K562 (cell line): ENCODE results near the gene ZFP30. TPM values are rescaled to one million over a fixed set of nuclear protein-coding genes. Genes with fewer than 3 reads are reported as not detected.

ENCODE experiments used
- ATAC-seq: fragments of 200-7000 bp; cut with Tn5 transposase; 3 replicates; pipeline ENCODE4 v1.9.1; 2020; ENCODE audit warnings: moderate library complexity
- BruUV-seq: library from RNA; stranded (reverse); fragments of 400-500 nt; replicated peaks from 2 replicates; lab custom pipeline; 2021; lab: Mats Ljungman, UMichigan
- CTCF ChIA-PET: fragments of 300-600 bp; formaldehyde crosslinking; extraction: SDS; loops from one replicate; lab custom pipeline; 2021; ENCODE audit warnings: low intra/inter-chr PET ratio; lab: Yijun Ruan, JAX
- POLR2A ChIA-PET: fragments of 300-600, 350-650 bp; sonication (Branson Sonifier 250); formaldehyde crosslinking; extraction: SDS; loops from one replicate; lab custom pipeline; 2021; ENCODE audit warnings: antibody characterized with exemption, inconsistent platforms; lab: Yijun Ruan, JAX
- DNase-seq, 4 experiments: peaks; one replicate each; pipeline versions ENCODE4 v3.0.0 to v3.0.0-alpha.2; 2011 to 2018; ENCODE audit warnings: low spot score in 3 of 4, mixed read lengths in 3 of 4; ENCODE audit errors: extremely low read depth in 1 of 4
- FAIRE-seq: peaks from 2 replicates; lab custom pipeline; 2011; peaks lifted over from hg19 to GRCh38; lab: Jason Lieb, UNC
- H2AFZ ChIP-seq: 2 replicates; pipeline ENCODE4 v1.6.0; 2011; ENCODE audit warnings: low read depth, low read length, control low read depth, inconsistent platforms
- H3K27ac ChIP-seq: fragments of 200-600 bp; 3 replicates; pipeline ENCODE4 v1.8.0; 2011; ENCODE audit warnings: low read depth, mild to moderate bottlenecking, control low read depth, inconsistent platforms, low read length, moderate library complexity, mixed read lengths; ENCODE audit errors: extremely low read depth
- H3K27me3 ChIP-seq, 2 experiments: fragments of 300-600 bp in 1 of 2; 2 replicates in 1 of 2; 3 replicates in 1 of 2; pipeline versions ENCODE4 v1.6.0 to v1.8.0; 2011; ENCODE audit warnings: inconsistent platforms in 2 of 2, low read length in 2 of 2, mild to moderate bottlenecking in 1 of 2, mixed read lengths in 1 of 2, moderate library complexity in 1 of 2; ENCODE audit not compliant: control insufficient read depth in 2 of 2, insufficient read depth in 2 of 2
- H3K36me3 ChIP-seq: fragments of 300-600 bp; 3 replicates; pipeline ENCODE4 v1.8.0; 2011; ENCODE audit warnings: mild to moderate bottlenecking, low read length, inconsistent platforms; ENCODE audit not compliant: control insufficient read depth, insufficient read depth
- H3K4me1 ChIP-seq, 2 experiments: fragments of 200-600 bp in 1 of 2; replicated peaks in 1 of 2; 2 replicates in 1 of 2; 3 replicates in 1 of 2; pipeline versions ENCODE4 v1.5.1 to v1.8.0; 2011; ENCODE audit warnings: inconsistent platforms in 2 of 2, low read length in 2 of 2, mild to moderate bottlenecking in 1 of 2, mixed read lengths in 1 of 2, moderate library complexity in 1 of 2; ENCODE audit not compliant: control insufficient read depth in 2 of 2, insufficient read depth in 2 of 2
- H3K4me2 ChIP-seq: 2 replicates; pipeline ENCODE4 v1.6.1; 2011; ENCODE audit warnings: low read length, control low read depth, inconsistent platforms, mixed read lengths; ENCODE audit not compliant: insufficient read depth
- H3K4me3 ChIP-seq: fragments of 200-600 bp; sonication (generic), shearing (Covaris generic); 2 replicates; pipeline ENCODE4 v1.5.1; 2016; ENCODE audit warnings: control low read depth, inconsistent platforms
- H3K79me2 ChIP-seq: fragments of 200-600 bp; 3 replicates; pipeline ENCODE4 v1.8.0; 2011; ENCODE audit warnings: low read length, inconsistent platforms; ENCODE audit not compliant: control insufficient read depth, insufficient read depth
- H3K9ac ChIP-seq, 2 experiments: 2 replicates each; pipeline versions ENCODE4 v1.6.0 to v1.6.1; 2011; ENCODE audit warnings: low read depth in 2 of 2, low read length in 2 of 2, control low read depth in 1 of 2, inconsistent platforms in 1 of 2, mild to moderate bottlenecking in 1 of 2, mixed read lengths in 1 of 2; ENCODE audit not compliant: insufficient read depth in 1 of 2
- H3K9me1 ChIP-seq: one replicate; pipeline ENCODE4 v1.6.0; 2011; ENCODE audit warnings: inconsistent platforms, mild to moderate bottlenecking, low read length, moderate library complexity; ENCODE audit not compliant: control insufficient read depth, insufficient read depth
- H3K9me3 ChIP-seq: replicated peaks from 2 replicates; pipeline ENCODE4 v1.5.1; 2011; ENCODE audit warnings: low read depth, low read length, inconsistent platforms; ENCODE audit not compliant: control insufficient read depth, insufficient read depth
- H4K20me1 ChIP-seq: replicated peaks from 2 replicates; pipeline ENCODE4 v1.6.1; 2011; ENCODE audit warnings: low read length, inconsistent platforms, mixed read lengths; ENCODE audit not compliant: control insufficient read depth, insufficient read depth
- E2F8 ChIP-seq: fragments of 450-650 bp; IDR thresholded peaks from 2 replicates; pipeline ENCODE4 v1.7.1; 2018; ENCODE audit warnings: mild to moderate bottlenecking, low read depth; ENCODE audit not compliant: partially characterized antibody
- HDAC1 ChIP-seq, 2 experiments: fragments of 450-650 bp; IDR thresholded peaks; 2 replicates each; pipeline ENCODE4 v1.6.1; 2016 to 2017; ENCODE audit warnings: inconsistent platforms in 1 of 2, mild to moderate bottlenecking in 1 of 2, moderate library complexity in 1 of 2
- KDM1A ChIP-seq, 2 experiments: fragments of 450-650 bp; IDR thresholded peaks; 2 replicates each; pipeline ENCODE4 v1.6.1; 2016; ENCODE audit warnings: mild to moderate bottlenecking in 2 of 2
- MGA ChIP-seq: fragments of 450-650 bp; IDR thresholded peaks from 2 replicates; pipeline ENCODE4 v1.6.1; 2016; ENCODE audit warnings: mild to moderate bottlenecking, moderate library complexity
- RCOR1 ChIP-seq, 2 experiments: IDR thresholded peaks; 2 replicates each; pipeline ENCODE4 v1.6.1; 2012; ENCODE audit warnings: low read depth in 2 of 2, low read length in 2 of 2, borderline replicate concordance in 1 of 2, improper control_type of control experiment in 1 of 2
- WGBS: fragments of 100-300 bp; shearing (Covaris generic); methylation state at CpG from one replicate; pipeline ENCODE4 v1.1.6; 2016; ENCODE audit warnings: low coverage, mixed read lengths; ENCODE audit not compliant: insufficient coverage; ENCODE audit errors: missing lambda C conversion rate; 5-methylcytosine and 5-hydroxymethylcytosine counted together
- in situ Hi-C: fragments of 300-500 bp; cut with MboI; formaldehyde crosslinking; loops from 4 replicates; pipeline ENCODE4 v1.15.0; 2018; ENCODE audit warnings: inconsistent platforms, mixed read lengths
- intact Hi-C: fragments of 100-400 bp; cut with micrococcal nuclease; formaldehyde crosslinking; loops from 2 replicates; pipeline ENCODE4 v1.14.2; 2022
- polyA plus RNA-seq, 8 experiments: library from polyadenylated mRNA; depleted of rRNA in 4 of 8; stranded (reverse) in 5 of 8; unstranded in 3 of 8; fragments of >200 nt; fragmentation: Nextera tagmentation in 2 of 8; fragmentation: Illumina TruSeq in 1 of 8; extraction: Ambion mirVana in 2 of 8; extraction: Trizol in 1 of 8; gene quantifications; 2 replicates each; pipeline versions ENCODE4 v1.2.1 to v1.2.3, GENCODE V29; 2011 to 2014; ENCODE audit warnings: inconsistent platforms in 1 of 8, missing spikeins in 1 of 8
- total RNA-seq, 7 experiments: library from RNA; depleted of rRNA in 6 of 7; stranded (reverse); fragments of >200 nt in 6 of 7; fragmentation: Illumina TruSeq in 2 of 7; extraction: Trizol in 2 of 7; gene quantifications; 2 replicates each; pipeline versions ENCODE4 v1.2.1 to v1.2.3, GENCODE V29; 2011 to 2021; ENCODE audit warnings: low replicate concordance in 1 of 7

The ZFP30 gene
- total and polyA plus RNA-seq, 9 of the 15 experiments (the other 6 are each of a cell fraction or from before 2014, with no cell fraction given) = 1.1 to 11.3 (median 4.9) TPM

DNA sequence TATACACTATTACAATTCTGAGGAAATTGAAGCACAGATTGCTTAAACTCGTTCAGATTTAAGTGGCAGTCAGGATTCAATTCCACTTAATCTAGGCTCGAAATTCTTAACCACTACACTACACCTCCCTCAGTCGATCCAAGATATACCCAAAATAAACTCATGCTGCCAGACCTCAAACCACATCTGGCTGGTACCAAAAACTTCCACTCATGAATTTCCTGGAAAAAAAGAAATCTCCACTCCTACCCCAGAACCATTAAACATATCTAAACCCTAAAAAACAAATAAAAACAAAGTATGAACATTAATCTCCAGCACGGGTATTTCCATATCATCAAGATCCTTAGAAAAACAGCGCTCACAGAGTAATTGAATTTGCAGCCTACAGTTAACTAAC lies 1.1 kb downstream of the ZFP30 start:
- DNase-seq = peak in 2 of 4 experiments; percentile 6 to 11
- FAIRE-seq = no peak
- H3K9me3 ChIP-seq = no peaks in the 10 kb centered on the region; the same call in 1 of the 2 replicates
- no peaks in the 10 kb centered on the region for H3K27me3 ChIP-seq
- peak overlapping the region; percentile 98 for H2AFZ ChIP-seq
- no peak for ATAC-seq
- BruUV-seq = TSS peak; percentile 64
- H3K4me1 ChIP-seq = peaks cover 3 to 15% of the 10 kb centered on the region in 2 experiments; a peak in 2 of 5 replicates
- TF ChIP-seq MGA (0 out of 2 replicates have a peak, but pooled peaks have one; percentile 24), HDAC1 (IDR thresholded peaks at IDR 0.05) (0 out of 4 replicates have a peak, but pooled peaks of 1 of the 2 experiments have one; percentile 17), KDM1A (IDR thresholded peaks at IDR 0.05) (peak; percentile 81 to 84), RCOR1 (IDR thresholded peaks at IDR 0.05; ENCODE audit: borderline replicate concordance in 1 of 2, low read depth in 2 of 2, low read length in 2 of 2) (peak in 1 of 2 experiments; percentile 40; a peak in 1 of 4 replicates), E2F8 (no peak)
- TF ChIP-seq, all 486 proteins: peak for 4
- Histone ChIP-seq H4K20me1 (no peaks in the 10 kb centered on the region), H3K9ac (peak overlapping the region in 1 of 2 experiments; percentile 72; a peak in 2 of 4 replicates), H3K4me2 (peak overlapping the region; percentile 91), H3K79me2 (peaks cover 26% of the 10 kb centered on the region), H3K4me3 (peak overlapping the region; percentile 75), H3K27ac (peak overlapping the region; percentile 82; the same call in 2 of the 3 replicates), H3K36me3 (no peaks in the 10 kb centered on the region), H3K9me1 (no peaks in the 10 kb centered on the region)
- in situ Hi-C loops (no loop called here), intact Hi-C loops (no loop called here)
- CTCF ChIA-PET = no interaction called here
- POLR2A ChIA-PET = no interaction called here
- 1% methylated on average over 5 of the region's 5 CpGs for WGBS
